ENCODE data around the gene TMEM259.

Gene TMEM259

GRCh38 chr19:1006711-1007398 is 14.1 kb downstream of the TMEM259 start:
- H3K4me2 ChIP-seq (ENCODE audit: low read length): no peak overlapping the region
- H3K27me3 ChIP-seq (ENCODE audit: control insufficient read depth, insufficient read depth, low read length): no peaks in the 10 kb centered on the region
- H2AFZ ChIP-seq: no peak overlapping the region
- no peaks in the 10 kb centered on the region for H3K9me3 ChIP-seq (ENCODE audit: control insufficient read depth, low read length)
- H3K27ac ChIP-seq: no peak overlapping the region
- H3K4me1 ChIP-seq: no peaks in the 10 kb centered on the region
- H3K4me3 ChIP-seq (ENCODE audit: low read depth, low read length): no peak overlapping the region
- TF ChIP-seq CTCF (IDR thresholded peaks at IDR 0.05): no peak
- no peaks in the 10 kb centered on the region for H3K79me2 ChIP-seq
- no peaks in the 10 kb centered on the region for H3K36me3 ChIP-seq (ENCODE audit: control insufficient read depth, insufficient read depth, low read length)
- no peak overlapping the region for H3K9ac ChIP-seq

DNA sequence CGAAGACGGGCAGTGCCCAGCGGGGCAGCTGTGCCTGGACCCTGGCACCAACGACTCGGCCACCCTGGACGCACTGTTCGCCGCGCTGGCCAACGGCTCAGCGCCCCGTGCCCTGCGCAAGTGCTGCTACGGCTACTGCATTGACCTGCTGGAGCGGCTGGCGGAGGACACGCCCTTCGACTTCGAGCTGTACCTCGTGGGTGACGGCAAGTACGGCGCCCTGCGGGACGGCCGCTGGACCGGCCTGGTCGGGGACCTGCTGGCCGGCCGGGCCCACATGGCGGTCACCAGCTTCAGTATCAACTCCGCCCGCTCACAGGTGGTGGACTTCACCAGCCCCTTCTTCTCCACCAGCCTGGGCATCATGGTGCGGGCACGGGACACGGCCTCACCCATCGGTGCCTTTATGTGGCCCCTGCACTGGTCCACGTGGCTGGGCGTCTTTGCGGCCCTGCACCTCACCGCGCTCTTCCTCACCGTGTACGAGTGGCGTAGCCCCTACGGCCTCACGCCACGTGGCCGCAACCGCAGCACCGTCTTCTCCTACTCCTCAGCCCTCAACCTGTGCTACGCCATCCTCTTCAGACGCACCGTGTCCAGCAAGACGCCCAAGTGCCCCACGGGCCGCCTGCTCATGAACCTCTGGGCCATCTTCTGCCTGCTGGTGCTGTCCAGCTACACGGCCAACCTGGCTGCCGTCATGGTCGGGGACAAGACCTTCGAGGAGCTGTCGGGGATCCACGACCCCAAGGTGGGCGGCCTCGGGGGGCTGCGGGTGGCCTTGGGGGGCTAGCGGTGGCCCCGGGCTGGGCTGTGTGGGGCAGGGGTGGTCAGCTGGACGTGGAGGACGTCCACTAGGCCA is 15.9 kb downstream of the TMEM259 start:
- no peaks in the 10 kb centered on the region for H3K4me1 ChIP-seq
- H3K4me2 ChIP-seq (ENCODE audit: low read length): no peak overlapping the region

DNA sequence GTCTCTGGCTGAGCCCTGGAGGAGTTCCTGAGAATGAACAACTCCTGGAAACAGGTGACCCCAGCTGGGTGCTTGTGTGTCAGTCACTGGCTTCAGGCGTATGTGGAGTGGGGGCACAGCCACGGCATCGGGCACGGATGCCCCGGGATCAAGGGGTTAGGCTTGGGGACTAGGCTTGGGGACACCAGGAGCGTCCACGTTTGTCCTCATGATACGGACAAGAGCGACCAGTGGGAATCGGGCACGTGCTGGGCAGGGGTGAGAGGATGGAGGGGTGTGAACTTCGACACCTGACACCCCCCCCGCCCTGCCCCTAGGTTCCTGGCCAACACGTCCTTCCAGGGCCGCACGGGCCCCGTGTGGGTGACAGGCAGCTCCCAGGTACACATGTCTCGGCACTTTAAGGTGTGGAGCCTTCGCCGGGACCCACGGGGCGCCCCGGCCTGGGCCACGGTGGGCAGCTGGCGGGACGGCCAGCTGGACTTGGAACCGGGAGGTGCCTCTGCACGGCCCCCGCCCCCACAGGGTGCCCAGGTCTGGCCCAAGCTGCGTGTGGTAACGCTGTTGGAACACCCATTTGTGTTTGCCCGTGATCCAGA is 16.6 kb downstream of the TMEM259 start:
- no peak overlapping the region for H2AFZ ChIP-seq
- H3K9ac ChIP-seq: no peak overlapping the region
- TF ChIP-seq CTCF (IDR thresholded peaks at IDR 0.05): no peak
- no peak overlapping the region for H3K4me2 ChIP-seq (ENCODE audit: low read length)
- no peaks in the 10 kb centered on the region for H3K27me3 ChIP-seq (ENCODE audit: control insufficient read depth, insufficient read depth, low read length)
- H3K9me3 ChIP-seq (ENCODE audit: control insufficient read depth, low read length): no peaks in the 10 kb centered on the region
- no peaks in the 10 kb centered on the region for H3K4me1 ChIP-seq
- no peaks in the 10 kb centered on the region for H3K36me3 ChIP-seq (ENCODE audit: control insufficient read depth, insufficient read depth, low read length)
- no peak overlapping the region for H3K4me3 ChIP-seq (ENCODE audit: low read depth, low read length)
- no peaks in the 10 kb centered on the region for H3K79me2 ChIP-seq
- H3K27ac ChIP-seq: no peak overlapping the region

More for the DNA sequence above, 15.9 kb downstream of the TMEM259 start:
- Histone ChIP-seq H3K27ac (no peak overlapping the region), H3K27me3 (ENCODE audit: control insufficient read depth, insufficient read depth, low read length) (no peaks in the 10 kb centered on the region), H3K79me2 (no peaks in the 10 kb centered on the region), H3K36me3 (ENCODE audit: control insufficient read depth, insufficient read depth, low read length) (no peaks in the 10 kb centered on the region), H3K9me3 (ENCODE audit: control insufficient read depth, low read length) (no peaks in the 10 kb centered on the region), H3K4me3 (ENCODE audit: low read depth, low read length) (no peak overlapping the region), H3K9ac (no peak overlapping the region), H2AFZ (no peak overlapping the region)
- no peak for TF ChIP-seq CTCF (IDR thresholded peaks at IDR 0.05)

DNA sequence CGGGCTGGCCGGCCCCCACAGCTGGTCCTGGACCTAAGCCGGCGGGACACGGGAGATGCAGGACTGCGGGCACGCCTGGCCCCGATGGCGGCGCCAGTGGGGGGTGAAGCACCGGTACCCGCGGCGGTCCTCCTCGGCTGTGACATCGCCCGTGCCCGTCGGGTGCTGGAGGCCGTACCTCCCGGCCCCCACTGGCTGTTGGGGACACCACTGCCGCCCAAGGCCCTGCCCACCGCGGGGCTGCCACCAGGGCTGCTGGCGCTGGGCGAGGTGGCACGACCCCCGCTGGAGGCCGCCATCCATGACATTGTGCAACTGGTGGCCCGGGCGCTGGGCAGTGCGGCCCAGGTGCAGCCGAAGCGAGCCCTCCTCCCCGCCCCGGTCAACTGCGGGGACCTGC is 17.6 kb downstream of the TMEM259 start:
- H3K9ac ChIP-seq: no peak overlapping the region
- H3K9me3 ChIP-seq (ENCODE audit: control insufficient read depth, low read length): no peaks in the 10 kb centered on the region
- no peak for TF ChIP-seq CTCF (IDR thresholded peaks at IDR 0.05)
- no peaks in the 10 kb centered on the region for H3K36me3 ChIP-seq (ENCODE audit: control insufficient read depth, insufficient read depth, low read length)
- no peaks in the 10 kb centered on the region for H3K79me2 ChIP-seq
- H2AFZ ChIP-seq: no peak overlapping the region
- H3K4me1 ChIP-seq: no peaks in the 10 kb centered on the region
- H3K27ac ChIP-seq: no peak overlapping the region
- no peak overlapping the region for H3K4me3 ChIP-seq (ENCODE audit: low read depth, low read length)
- peaks cover 3% of the 10 kb centered on the region for H3K27me3 ChIP-seq (ENCODE audit: control insufficient read depth, insufficient read depth, low read length)
- no peak overlapping the region for H3K4me2 ChIP-seq (ENCODE audit: low read length)
